B cell (primary cell): ENCODE results near the gene CCDC74B.
"Not testable (repeated sequence)": the region's sequence is repeated elsewhere in the genome, so short reads cannot be mapped to it uniquely, and the experiment has no call there.

Source experiments
- EZH2 ChIP-seq: IDR thresholded peaks from 2 replicates; pipeline ENCODE4 v1.6.1; 2012; ENCODE audit warnings: borderline replicate concordance, low read depth, mild to moderate bottlenecking, moderate library complexity, low read length; ENCODE audit not compliant: insufficient read depth, poor library complexity, severe bottlenecking
- TF ChIP-seq, protein P1 (sequence below): fragments of 200-600 bp; IDR thresholded peaks from one replicate; pipeline ENCODE4 v1.8.0; 2022; ENCODE audit warnings: antibody characterized with exemption, mild to moderate bottlenecking

DNA sequence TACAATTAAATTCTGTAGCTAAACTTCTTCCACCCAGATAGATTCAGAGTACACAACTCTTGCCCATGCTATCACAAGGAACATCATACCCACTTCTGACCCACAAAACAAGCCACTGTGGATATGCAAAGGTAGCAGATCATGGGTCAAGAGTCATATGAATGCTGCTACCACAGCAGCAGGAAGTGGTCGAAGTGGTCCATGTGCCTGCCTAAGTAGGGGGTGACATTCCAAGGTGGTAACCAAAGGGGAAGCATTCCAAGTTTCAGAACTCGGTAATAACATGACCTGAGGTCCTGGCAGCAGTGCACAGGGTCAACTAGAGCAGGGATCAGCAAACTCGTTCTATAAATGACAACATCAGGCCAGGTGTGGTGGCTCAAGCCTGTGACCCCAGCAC, 47.5 kb upstream of the CCDC74B start:
- TF ChIP-seq, protein P1, sequence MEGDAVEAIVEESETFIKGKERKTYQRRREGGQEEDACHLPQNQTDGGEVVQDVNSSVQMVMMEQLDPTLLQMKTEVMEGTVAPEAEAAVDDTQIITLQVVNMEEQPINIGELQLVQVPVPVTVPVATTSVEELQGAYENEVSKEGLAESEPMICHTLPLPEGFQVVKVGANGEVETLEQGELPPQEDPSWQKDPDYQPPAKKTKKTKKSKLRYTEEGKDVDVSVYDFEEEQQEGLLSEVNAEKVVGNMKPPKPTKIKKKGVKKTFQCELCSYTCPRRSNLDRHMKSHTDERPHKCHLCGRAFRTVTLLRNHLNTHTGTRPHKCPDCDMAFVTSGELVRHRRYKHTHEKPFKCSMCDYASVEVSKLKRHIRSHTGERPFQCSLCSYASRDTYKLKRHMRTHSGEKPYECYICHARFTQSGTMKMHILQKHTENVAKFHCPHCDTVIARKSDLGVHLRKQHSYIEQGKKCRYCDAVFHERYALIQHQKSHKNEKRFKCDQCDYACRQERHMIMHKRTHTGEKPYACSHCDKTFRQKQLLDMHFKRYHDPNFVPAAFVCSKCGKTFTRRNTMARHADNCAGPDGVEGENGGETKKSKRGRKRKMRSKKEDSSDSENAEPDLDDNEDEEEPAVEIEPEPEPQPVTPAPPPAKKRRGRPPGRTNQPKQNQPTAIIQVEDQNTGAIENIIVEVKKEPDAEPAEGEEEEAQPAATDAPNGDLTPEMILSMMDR = not testable (repeated sequence)
- not testable (repeated sequence) for TF ChIP-seq EZH2
